Measurements from ENCODE around the gene ARVCF. TPM values are rescaled to one million over a fixed set of nuclear protein-coding genes. Genes with fewer than 3 reads are reported as not detected.
A peak's percentile ranks its signal among the peaks of the same experiment; 100 is the strongest.

ARVCF gene
- polyA plus RNA-seq, 1 of the 3 experiments (the other 2 are of a cell fraction), result 27.4 TPM

- Histone ChIP-seq H3K9me3 (no peaks in the 10 kb centered on the region), H2AFZ (ENCODE audit: low read depth) (no peak overlapping the region), H3K9me2 (no peaks in the 10 kb centered on the region), H3K4me3 (ENCODE audit: low read depth in 2 of 2, low read length in 1 of 2) (no peak overlapping the region), H3K9ac (no peak overlapping the region), H3K27ac (ENCODE audit: low read depth in 2 of 2, low read length in 1 of 2) (peak overlapping the region in 1 of 2 experiments; percentile 71; a peak in 2 of 4 replicates), H3K27me3 (ENCODE audit: insufficient read depth) (no peaks in the 10 kb centered on the region), H4K20me1 (ENCODE audit: insufficient read depth) (peaks cover 15% of the 10 kb centered on the region), H3K4me1 (ENCODE audit: control insufficient read depth in 1 of 2, insufficient read depth in 2 of 2, low read depth in 1 of 2, low read length in 1 of 2) (peaks cover 4 to 25% of the 10 kb centered on the region in 2 experiments; a peak in 3 of 4 replicates), H3F3A (replicated peaks; ENCODE audit: insufficient read depth) (peaks cover 36% of the 10 kb centered on the region), H3K79me2 (ENCODE audit: insufficient read depth) (peaks cover 91% of the 10 kb centered on the region), H3K36me3 (replicated peaks in 1 of 2; ENCODE audit: control insufficient read depth in 1 of 2, insufficient read depth in 2 of 2, low read length in 1 of 2) (peaks cover 0 to 5% of the 10 kb centered on the region in 2 experiments), H3K4me2 (no peak overlapping the region)
- TF ChIP-seq IRF3 (IDR thresholded peaks at IDR 0.05; ENCODE audit: low read depth, low read length) (no peak), ELF1 (IDR thresholded peaks at IDR 0.05) (no peak), SMC3 (IDR thresholded peaks at IDR 0.05; ENCODE audit: low read depth, low read length) (no peak), YY1 (IDR thresholded peaks at IDR 0.05; ENCODE audit: low read depth) (no peak), SIN3A (IDR thresholded peaks at IDR 0.05; ENCODE audit: borderline replicate concordance, low read depth, low read length) (no peak), FOXJ3 (CRISPR knock-in tag; IDR thresholded peaks at IDR 0.05) (no peak), ZBTB33 (IDR thresholded peaks at IDR 0.05; ENCODE audit: borderline replicate concordance, low read depth) (no peak), FOXM1 (IDR thresholded peaks at IDR 0.05; ENCODE audit: low read depth) (no peak), TAF1 (IDR thresholded peaks at IDR 0.05; ENCODE audit: borderline replicate concordance, low read depth, low read length) (no peak), GATA2 (CRISPR knock-in tag; IDR thresholded peaks at IDR 0.05) (no peak), EP300 (IDR thresholded peaks at IDR 0.05; ENCODE audit: borderline replicate concordance in 1 of 2, low read depth in 1 of 2, low read length in 1 of 2) (no peak)
- no peak for DNase-seq
- POLR2A ChIA-PET, result no interaction called here
- CTCF ChIA-PET, result interaction anchor here (0.6 to 3.7 kb wide), 24 partner anchors 8 to 280 kb away, joined by 3 to 17 read pairs (median 3); no protein-coding TSS in a partner anchor
- WGBS (ENCODE audit: low lambda C conversion rate), result 82% methylated on average over 9 of the region's 9 CpGs
Observed at GRCh38 chr22:19948057-19948760, 68.4 kb downstream of the ARVCF start.

Measured in SK-N-SH (cell line).